ENCODE data around the gene ERF. TPM values are rescaled to one million over a fixed set of nuclear protein-coding genes. Genes with fewer than 3 reads are reported as not detected.

Gene ERF
- total and polyA plus RNA-seq, 7 donors, result 18.6 to 42.8 (median 23.6) TPM

DNA sequence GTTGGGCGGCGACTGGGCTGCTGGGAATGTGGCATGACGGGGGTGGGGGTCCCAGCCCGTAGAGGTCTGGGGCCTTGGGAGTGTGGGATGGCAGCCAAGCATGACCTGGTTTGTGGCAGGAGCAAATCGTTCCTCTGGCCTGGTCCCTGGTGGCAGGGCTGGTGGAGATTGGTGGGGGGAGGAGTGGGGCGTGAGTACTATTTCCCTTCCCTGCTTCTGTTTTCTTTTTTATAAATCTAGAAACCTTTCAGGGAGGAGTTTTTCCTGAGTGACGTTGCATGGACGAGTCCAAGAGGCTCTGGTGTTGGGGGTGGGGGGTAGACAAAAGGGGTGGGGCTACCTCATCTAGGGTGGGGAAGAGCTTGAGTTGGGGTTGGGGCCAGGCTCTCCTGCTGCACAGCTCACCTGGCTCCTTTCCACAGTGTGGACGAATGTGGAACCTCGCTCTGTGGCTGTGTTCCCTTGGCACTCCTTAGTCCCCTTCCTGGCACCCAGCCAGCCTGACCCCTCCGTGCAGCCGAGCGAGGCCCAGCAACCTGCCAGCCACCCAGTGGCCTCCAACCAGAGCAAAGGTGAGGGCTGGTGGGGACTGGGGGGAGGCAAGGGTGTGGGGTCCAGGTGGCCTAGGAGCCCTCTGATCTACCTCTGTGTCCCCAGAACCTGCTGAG is 31.6 kb upstream of the ERF start:
- peak; percentile 80 for DNase-seq
- peaks cover 0 to 45% (median 43%) of the 10 kb centered on the region in 4 donors for H3K4me1 ChIP-seq
- WGBS, 2 donors, result 53 to 70% methylated on average over 13 of the region's 13 CpGs

DNA sequence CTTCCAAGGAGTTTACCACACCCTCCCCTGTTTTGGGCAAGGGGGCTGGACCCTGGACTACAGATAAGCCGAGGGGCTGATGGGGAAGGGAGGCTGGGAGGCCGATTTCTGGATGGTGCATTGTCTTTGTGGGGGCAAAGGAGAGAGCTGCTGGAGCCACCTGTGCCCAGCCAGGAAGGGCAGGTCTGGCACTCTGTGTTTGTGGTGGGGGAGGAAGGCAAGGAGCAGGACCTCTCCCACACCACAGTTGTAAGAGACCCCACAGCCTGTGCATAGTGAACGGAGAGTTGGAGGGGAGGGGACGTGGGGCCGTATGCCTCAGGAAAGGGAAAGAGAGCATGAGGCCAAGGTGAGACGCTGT is 31.0 kb upstream of the ERF start:
- Histone ChIP-seq H3K4me3 (peak overlapping the region in 2 of 4 donors; percentile 12 to 74), H3K4me1 (peaks cover 0 to 51% (median 49%) of the 10 kb centered on the region in 4 donors), H3K27ac (peak overlapping the region; percentile 84 to 94 (median 92))

More for the DNA sequence above, 31.6 kb upstream of the ERF start:
- Histone ChIP-seq H3K36me3 (peaks cover 10 to 48% (median 40%) of the 10 kb centered on the region in 4 donors), H3K9me3 (no peaks in the 10 kb centered on the region), H3K4me3 (peak overlapping the region in 2 of 4 donors; percentile 12 to 74), H3K27ac (peak overlapping the region; percentile 84 to 94 (median 92)), H3K27me3 (no peaks in the 10 kb centered on the region)
- TF ChIP-seq EP300 (IDR thresholded peaks at IDR 0.05) (no peak), POLR2AphosphoS5 (IDR thresholded peaks at IDR 0.05) (peak in 1 of 4 donors; percentile 37)
- intact Hi-C loops (cut with DNase I), result no loop called here

DNA sequence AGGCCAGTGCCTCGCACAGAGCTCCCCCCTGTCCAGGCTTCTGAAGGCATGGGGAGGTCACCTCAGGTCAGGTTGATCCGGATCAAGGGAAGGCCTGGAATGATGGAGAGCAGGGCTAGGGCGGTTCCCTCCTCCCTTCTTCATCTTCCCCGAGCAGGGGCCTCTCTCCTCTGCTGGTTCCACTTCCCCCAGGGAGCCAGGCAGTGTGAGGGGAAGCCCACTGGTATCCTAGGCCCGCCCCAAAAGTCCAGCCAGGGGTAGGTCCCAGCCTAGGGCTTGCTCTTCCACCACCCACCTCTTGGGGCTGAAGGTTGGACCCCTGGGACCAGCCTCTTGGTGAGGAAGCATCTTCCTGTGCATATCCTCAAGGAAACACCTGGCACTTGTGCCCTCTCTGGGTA is 30.6 kb upstream of the ERF start:
- DNase-seq, result peak; percentile 69
- H3K36me3 ChIP-seq, result peaks cover 10 to 39% (median 35%) of the 10 kb centered on the region in 4 donors
- H3K27ac ChIP-seq, result peak overlapping the region; percentile 84 to 94 (median 92)
- peak overlapping the region; percentile 57 to 76 (median 70) for H3K4me3 ChIP-seq
- intact Hi-C loops (cut with DNase I), result loop anchor here (2.0 kb wide), 1 partner anchor 65 kb away; the partner anchor contains the start of gene ZNF526
- WGBS, 2 donors, result 44 to 68% methylated on average over 5 of the region's 5 CpGs
- no peaks in the 10 kb centered on the region for H3K27me3 ChIP-seq
- TF ChIP-seq CTCF (IDR thresholded peaks at IDR 0.05), result no peak
- TF ChIP-seq POLR2A (IDR thresholded peaks at IDR 0.05), result no peak
- no peak for TF ChIP-seq EP300 (IDR thresholded peaks at IDR 0.05)
- no peaks in the 10 kb centered on the region for H3K9me3 ChIP-seq
- H3K4me1 ChIP-seq, result peaks cover 0 to 54% (median 50%) of the 10 kb centered on the region in 4 donors

More for the DNA sequence above, 31.0 kb upstream of the ERF start:
- DNase-seq, result peak; percentile 65
- no peak for TF ChIP-seq POLR2A (IDR thresholded peaks at IDR 0.05)
- TF ChIP-seq CTCF (IDR thresholded peaks at IDR 0.05), result no peak
- no peak for TF ChIP-seq EP300 (IDR thresholded peaks at IDR 0.05)
- no peak for TF ChIP-seq POLR2AphosphoS5 (IDR thresholded peaks at IDR 0.05)
- intact Hi-C loops (cut with DNase I), result loop anchor here (2.0 kb wide), 1 partner anchor 65 kb away; the partner anchor contains the start of gene ZNF526
- Histone ChIP-seq H3K9me3 (no peaks in the 10 kb centered on the region), H3K27me3 (no peaks in the 10 kb centered on the region), H3K36me3 (peaks cover 10 to 43% (median 39%) of the 10 kb centered on the region in 4 donors)
- WGBS, 2 donors, result 47 to 83% methylated on average over 6 of the region's 6 CpGs

DNA sequence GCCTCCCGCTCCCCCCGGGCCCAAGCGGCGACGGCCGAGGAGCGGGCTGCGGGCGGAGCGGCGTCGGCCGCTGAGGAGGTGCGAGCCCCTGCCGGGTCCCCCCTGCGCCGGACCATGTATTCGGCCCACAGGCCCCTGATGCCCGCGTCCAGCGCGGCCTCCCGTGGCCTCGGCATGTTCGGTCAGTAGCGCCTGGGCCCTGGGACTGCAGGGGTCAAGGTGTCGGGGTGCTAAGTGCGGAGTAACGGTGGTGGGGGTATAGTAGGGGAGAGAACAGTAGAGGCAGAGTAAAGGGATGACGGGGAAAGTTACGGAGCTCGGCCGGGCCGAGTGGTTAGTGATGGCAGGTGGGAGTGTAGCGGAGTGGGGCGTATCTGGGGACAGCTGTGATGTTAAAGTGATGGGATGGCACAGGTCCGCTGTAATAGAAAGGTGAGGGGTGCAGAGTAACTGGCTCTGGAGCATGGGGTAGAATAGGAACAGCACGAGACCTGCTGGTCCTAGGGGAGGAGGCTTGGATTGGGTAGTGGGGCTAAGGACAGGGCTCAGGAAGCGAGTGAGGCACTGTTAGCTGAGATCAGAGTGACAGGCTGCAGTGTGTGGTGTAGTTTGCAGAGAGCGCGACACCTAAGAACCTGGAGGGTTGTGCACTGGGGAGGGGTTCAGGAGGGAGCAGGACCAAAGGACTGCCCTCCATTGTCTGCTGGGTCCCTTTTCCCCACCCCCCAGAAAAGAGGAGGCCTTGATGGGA is 29.8 kb upstream of the ERF start:
- peaks cover 0 to 60% (median 51%) of the 10 kb centered on the region in 4 donors for H3K4me1 ChIP-seq
- H3K27ac ChIP-seq, result peak overlapping the region; percentile 84 to 94 (median 92)
- 4 to 7% methylated on average over 41 of the region's 41 CpGs for WGBS, 2 donors
- TF ChIP-seq POLR2AphosphoS5 (IDR thresholded peaks at IDR 0.05) (no peak), EP300 (IDR thresholded peaks at IDR 0.05) (no peak), POLR2A (IDR thresholded peaks at IDR 0.05) (no peak), CTCF (IDR thresholded peaks at IDR 0.05) (no peak)
- intact Hi-C loops (cut with DNase I), result loop anchor here (2.0 kb wide), 1 partner anchor 64 kb away; the partner anchor contains the start of gene ZNF526
- H3K4me3 ChIP-seq, result peak overlapping the region; percentile 57 to 76 (median 70)
- H3K27me3 ChIP-seq, result no peaks in the 10 kb centered on the region
- peak; percentile 79 for DNase-seq
- H3K9me3 ChIP-seq, result no peaks in the 10 kb centered on the region
- H3K36me3 ChIP-seq, result peaks cover 5 to 31% (median 27%) of the 10 kb centered on the region in 4 donors

GRCh38 chr19:42284066-42284501 is 29.2 kb upstream of the ERF start:
- TF ChIP-seq POLR2A (IDR thresholded peaks at IDR 0.05) (no peak), CTCF (IDR thresholded peaks at IDR 0.05) (no peak), POLR2AphosphoS5 (IDR thresholded peaks at IDR 0.05) (no peak), EP300 (IDR thresholded peaks at IDR 0.05) (no peak)
- Histone ChIP-seq H3K4me1 (peaks cover 0 to 67% (median 58%) of the 10 kb centered on the region in 4 donors), H3K36me3 (peaks cover 5 to 24% (median 20%) of the 10 kb centered on the region in 4 donors), H3K4me3 (peak overlapping the region in 3 of 4 donors; percentile 66 to 76 (median 74)), H3K27ac (peak overlapping the region; percentile 94 to 99 (median 96)), H3K27me3 (no peaks in the 10 kb centered on the region), H3K9me3 (no peaks in the 10 kb centered on the region)
- DNase-seq, result peak; percentile 94
- WGBS, 2 donors, result 1% methylated on average over 70 to 76 of the region's 76 CpGs
- intact Hi-C loops (cut with DNase I), result loop anchor here (2.0 kb wide), 1 partner anchor 63 kb away; the partner anchor contains the start of gene ZNF526

All from sigmoid colon (tissue), 7 donors.